Activated naive CD4-positive, alpha-beta T cell treated with anti-CD3 and anti-CD28 coated beads for 36 hours (primary cell): ENCODE results near the gene BLOC1S5. TPM values are rescaled to one million over a fixed set of nuclear protein-coding genes. Genes with fewer than 3 reads are reported as not detected.

Experiments used
- CTCF ChIA-PET: fragments of 350-600 bp; sonication (Branson Sonifier 250); formaldehyde crosslinking; loops from one replicate; lab custom pipeline; 2021; ENCODE audit warnings: antibody characterized with exemption; lab: Charles Lee
- DNase-seq: peaks from one replicate; pipeline ENCODE4 v3.0.0-alpha.2; 2020
- H3K27ac Mint-ChIP-seq: one replicate; pipeline ENCODE4 v1.8.0; 2021; ENCODE audit warnings: mild to moderate bottlenecking, mixed read lengths
- H3K27me3 Mint-ChIP-seq: one replicate; pipeline ENCODE4 v1.8.0; 2021; ENCODE audit warnings: low read depth, mixed read lengths
- H3K36me3 Mint-ChIP-seq: one replicate; pipeline ENCODE4 v1.8.0; 2021; ENCODE audit warnings: low read depth, mixed read lengths
- H3K4me1 Mint-ChIP-seq: one replicate; pipeline ENCODE4 v1.8.0; 2021; ENCODE audit warnings: low read depth, mixed read lengths
- H3K4me3 Mint-ChIP-seq: one replicate; pipeline ENCODE4 v1.8.0; 2021; ENCODE audit warnings: mild to moderate bottlenecking, moderate library complexity, mixed read lengths
- H3K9me3 Mint-ChIP-seq: one replicate; pipeline ENCODE4 v1.8.0; 2021; ENCODE audit warnings: mixed read lengths
- intact Hi-C: fragments of 100-400 bp; cut with micrococcal nuclease; formaldehyde crosslinking; loops from one replicate; pipeline ENCODE4 v1.15.1; 2023
- total RNA-seq, 2 experiments: library from RNA; stranded (reverse); gene quantifications; one replicate each; pipeline ENCODE4 v1.2.3, GENCODE V29; 2021

Gene BLOC1S5, protein sequence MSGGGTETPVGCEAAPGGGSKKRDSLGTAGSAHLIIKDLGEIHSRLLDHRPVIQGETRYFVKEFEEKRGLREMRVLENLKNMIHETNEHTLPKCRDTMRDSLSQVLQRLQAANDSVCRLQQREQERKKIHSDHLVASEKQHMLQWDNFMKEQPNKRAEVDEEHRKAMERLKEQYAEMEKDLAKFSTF
- total RNA-seq: 10 to 100 TPM; 20.8 to 22.2 TPM

DNA sequence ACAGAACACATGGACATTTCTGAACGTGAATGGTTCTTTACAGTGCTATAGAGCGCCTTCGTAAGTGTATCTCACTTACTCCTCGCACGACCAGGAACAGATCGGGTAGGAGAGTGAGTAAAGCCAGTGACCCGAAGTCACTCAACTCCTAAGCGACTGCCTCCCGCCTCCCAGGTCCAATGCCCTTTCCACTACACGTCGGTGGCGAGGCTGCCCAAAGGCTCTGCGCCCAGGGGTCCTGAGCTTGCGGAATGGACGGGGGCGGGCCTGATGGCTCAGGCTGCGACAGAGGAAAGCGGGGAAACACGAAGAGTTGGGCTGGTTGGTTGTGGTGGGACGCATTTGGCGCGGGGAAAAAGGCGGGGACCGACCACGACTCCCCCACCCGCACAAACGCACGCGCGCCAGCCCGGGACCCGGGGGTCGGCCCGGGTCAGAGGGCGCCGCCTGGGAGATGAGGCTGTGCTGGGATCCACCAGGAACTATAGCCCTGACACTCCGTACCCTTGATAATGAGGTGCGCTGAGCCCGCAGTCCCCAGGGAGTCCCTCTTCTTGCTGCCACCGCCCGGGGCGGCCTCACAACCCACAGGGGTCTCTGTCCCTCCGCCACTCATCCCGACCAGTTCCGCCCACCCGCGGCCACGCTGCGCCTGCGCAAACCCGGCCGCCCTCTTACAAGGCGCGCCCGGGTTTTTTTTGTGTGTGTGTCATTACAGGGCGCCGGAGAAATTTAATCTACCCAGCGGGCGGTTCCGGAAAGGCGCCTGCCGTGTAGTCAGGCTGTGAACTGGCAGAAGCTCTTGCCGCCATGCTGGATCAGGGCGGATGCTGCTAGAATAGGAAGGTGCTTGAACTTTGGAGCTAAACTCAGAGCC is at the start of gene BLOC1S5:
Gene BLOC1S5 (minus strand): TSS at position 629 of the 877 bp plus-strand sequence. CDS start 13 bp downstream, at position 616.
- CTCF ChIA-PET: interaction anchor here (0.6 to 2.7 kb wide), 5 partner anchors 10 to 155 kb away, joined by 3 to 13 read pairs (median 4); partner anchors contain the start of gene EEF1E1
- Mint-ChIP-seq H3K9me3 (no peaks in the 10 kb centered on the region), H3K27me3 (no peaks in the 10 kb centered on the region), H3K4me1 (peaks cover 21% of the 10 kb centered on the region), H3K27ac (peak within 1 kb of the TSS; percentile 92), H3K36me3 (peaks cover 7% of the 10 kb centered on the region), H3K4me3 (peak within 1 kb of the TSS; percentile 90)
- DNase-seq: peak; percentile 98
- intact Hi-C loops: loop anchor here (1.0 to 2.0 kb wide), 9 partner anchors 19 to 751 kb away; partner anchors contain the start of genes CAGE1, EEF1E1, RIOK1 and SLC35B3

DNA sequence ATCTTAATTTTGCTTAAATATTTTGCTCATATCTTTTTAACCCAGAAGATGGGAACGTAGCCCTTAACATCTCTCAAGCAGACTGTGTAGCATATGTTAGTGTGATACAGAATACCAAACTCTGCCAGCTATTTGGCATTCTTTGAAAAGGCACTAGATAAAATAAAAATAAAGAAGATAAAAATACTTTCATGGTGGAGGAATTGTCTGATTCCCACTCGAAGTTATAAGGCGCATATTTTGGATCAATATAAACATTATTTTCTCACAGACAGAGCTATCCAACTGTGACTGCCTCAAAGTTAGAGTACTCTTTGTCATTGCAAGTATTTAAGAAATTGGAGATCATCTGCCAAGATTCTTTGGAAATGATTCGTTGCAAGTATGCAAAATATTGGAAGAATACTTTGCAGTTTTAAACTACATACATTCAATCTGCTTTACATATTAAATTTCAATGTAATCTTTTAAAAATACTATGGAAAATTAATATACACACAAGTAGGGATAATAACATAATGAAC is 49.0 kb upstream of the BLOC1S5 start:
- CTCF ChIA-PET: no interaction called here
- Mint-ChIP-seq H3K27ac (no peak overlapping the region), H3K4me1 (no peaks in the 10 kb centered on the region), H3K4me3 (no peak overlapping the region), H3K27me3 (peaks cover 17% of the 10 kb centered on the region), H3K9me3 (no peaks in the 10 kb centered on the region), H3K36me3 (no peaks in the 10 kb centered on the region)
- intact Hi-C loops: no loop called here
- DNase-seq: no peak

DNA sequence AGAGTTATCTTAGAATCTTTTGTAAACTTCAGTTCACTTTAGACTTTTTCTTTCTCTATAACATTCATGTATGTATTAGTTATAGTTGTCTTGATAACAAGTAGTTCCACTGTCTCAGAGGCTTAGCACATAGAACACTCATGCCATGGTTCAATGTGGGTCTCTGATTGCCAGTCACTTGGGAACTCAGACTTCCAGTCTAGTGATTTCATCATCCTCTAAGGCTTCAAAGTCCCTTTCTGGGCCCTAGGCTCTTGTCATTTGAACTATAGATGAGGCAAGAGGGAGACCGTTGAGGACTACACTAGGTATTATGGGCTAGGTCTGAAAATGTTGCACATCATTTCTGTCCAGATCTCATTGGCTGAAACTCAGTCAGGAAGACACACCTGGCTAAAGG is 46.5 kb upstream of the BLOC1S5 start:
- Mint-ChIP-seq H3K4me1 (no peaks in the 10 kb centered on the region), H3K4me3 (no peak overlapping the region), H3K27ac (no peak overlapping the region), H3K27me3 (peaks cover 28% of the 10 kb centered on the region), H3K9me3 (no peaks in the 10 kb centered on the region), H3K36me3 (no peaks in the 10 kb centered on the region)
- intact Hi-C loops: no loop called here
- CTCF ChIA-PET: interaction anchor here (0.6 to 1.0 kb wide), 4 partner anchors 46 to 308 kb away, joined by 3 to 4 read pairs (median 3); partner anchors contain the start of gene BLOC1S5
- no peak for DNase-seq

DNA sequence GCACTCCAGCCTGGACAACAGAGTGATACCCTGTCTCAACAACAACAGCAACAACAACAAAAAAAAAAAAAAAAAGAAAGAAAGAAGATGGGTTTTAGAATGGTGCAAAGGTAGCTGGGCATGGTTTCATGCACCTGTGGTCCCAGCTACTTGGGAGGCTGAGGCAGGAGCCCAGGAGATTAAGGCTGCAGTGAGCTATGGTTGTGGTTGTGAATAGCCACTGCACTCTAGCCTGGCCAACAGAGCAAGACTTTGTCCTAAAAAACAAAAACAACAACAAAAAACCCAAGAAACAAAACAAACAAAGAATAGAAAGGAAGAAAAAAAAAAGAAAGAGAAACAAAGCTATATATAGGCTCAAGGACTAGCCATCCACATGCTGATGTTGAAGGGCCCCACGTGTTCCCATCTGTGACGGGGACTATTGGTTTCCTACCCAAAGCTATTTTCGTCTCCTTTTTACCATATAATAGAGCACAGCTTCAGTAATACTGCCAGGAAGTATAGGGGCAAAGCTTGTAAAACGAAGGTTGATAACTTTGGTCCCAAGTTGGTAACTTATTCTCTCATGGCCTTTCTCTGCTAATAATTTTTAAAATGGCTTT is 46.0 kb upstream of the BLOC1S5 start:
- CTCF ChIA-PET: interaction anchor here (0.6 kb wide), 3 partner anchors 46 to 309 kb away, joined by 3 to 4 read pairs (median 3); partner anchors contain the start of gene BLOC1S5
- H3K4me1 Mint-ChIP-seq: no peaks in the 10 kb centered on the region

DNA sequence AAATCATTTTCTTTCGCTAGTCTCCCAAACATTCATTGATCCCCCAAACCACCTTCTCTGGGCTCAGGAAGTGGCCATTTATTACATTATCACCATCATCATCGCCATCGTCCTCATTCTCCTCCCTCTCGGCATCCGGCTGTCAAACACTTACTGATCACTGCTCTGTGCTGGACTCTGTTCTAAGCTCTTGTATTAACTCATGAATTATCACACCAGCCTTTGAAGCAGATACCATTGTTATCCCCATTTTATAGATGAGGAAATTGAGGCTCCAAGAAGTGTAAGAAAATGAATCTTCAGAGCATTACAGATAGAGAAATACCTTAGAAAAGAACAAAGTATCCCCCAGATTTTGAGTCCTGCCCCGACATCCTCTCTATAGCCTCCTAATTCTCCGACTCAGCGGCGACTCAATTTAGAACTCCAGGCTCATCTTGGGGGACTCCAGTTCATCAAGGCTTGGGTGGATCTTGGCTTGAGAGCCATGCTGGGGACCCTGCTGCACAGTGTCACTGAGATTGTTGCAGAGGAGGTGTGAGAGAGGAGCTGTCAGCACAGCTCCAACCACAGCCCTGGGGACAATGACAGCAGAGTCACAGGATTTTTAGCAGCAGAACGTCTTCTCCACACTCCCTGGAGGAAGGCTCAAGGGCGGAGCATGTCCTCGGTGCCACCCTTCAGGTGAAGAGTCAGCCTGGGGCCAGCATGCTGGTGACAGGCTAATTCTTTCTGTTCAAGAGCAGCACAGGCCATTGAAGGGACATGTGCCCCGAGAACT is 44.8 kb upstream of the BLOC1S5 start:
- CTCF ChIA-PET: no interaction called here
- H3K27ac Mint-ChIP-seq: no peak overlapping the region
- no peak overlapping the region for H3K4me3 Mint-ChIP-seq
- H3K9me3 Mint-ChIP-seq: no peaks in the 10 kb centered on the region
- DNase-seq: no peak
- H3K36me3 Mint-ChIP-seq: no peaks in the 10 kb centered on the region
- no peaks in the 10 kb centered on the region for H3K4me1 Mint-ChIP-seq
- intact Hi-C loops: no loop called here
- H3K27me3 Mint-ChIP-seq: peaks cover 22% of the 10 kb centered on the region

More for the DNA sequence above, 46.0 kb upstream of the BLOC1S5 start:
- no peaks in the 10 kb centered on the region for H3K9me3 Mint-ChIP-seq
- H3K4me3 Mint-ChIP-seq: no peak overlapping the region
- peaks cover 24% of the 10 kb centered on the region for H3K27me3 Mint-ChIP-seq
- H3K27ac Mint-ChIP-seq: no peak overlapping the region
- intact Hi-C loops: no loop called here
- DNase-seq: no peak
- H3K36me3 Mint-ChIP-seq: no peaks in the 10 kb centered on the region

DNA sequence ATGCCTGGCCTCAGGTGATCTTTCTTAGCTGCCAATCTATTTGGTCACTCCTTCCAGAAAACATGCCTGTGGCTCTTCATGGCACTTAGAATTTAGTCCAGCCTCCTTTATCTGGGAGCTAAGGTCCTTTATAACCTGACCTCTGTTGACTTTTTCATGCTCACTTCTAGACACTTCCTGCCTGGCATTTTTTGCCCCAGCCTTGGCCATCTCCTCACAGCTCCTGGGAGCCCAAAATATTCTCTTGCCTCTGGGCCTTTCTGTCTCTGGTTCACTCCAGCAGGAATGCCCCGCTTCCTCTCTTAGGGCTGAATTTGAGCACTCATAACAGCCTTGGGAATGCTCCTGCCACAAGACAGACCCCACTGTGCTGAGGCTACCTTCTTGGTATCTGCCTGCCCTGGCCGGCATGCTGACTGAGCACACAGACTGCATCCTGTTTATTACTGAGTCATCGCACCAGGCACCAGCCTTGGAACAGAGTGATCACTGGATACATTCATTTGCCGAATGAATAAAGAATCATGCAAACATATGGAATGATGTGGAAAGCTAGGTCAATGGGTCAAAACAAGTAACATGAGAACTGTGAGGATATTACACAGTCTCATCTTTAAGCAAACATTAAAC is 44.0 kb upstream of the BLOC1S5 start:
- H3K9me3 Mint-ChIP-seq: no peaks in the 10 kb centered on the region
- H3K27me3 Mint-ChIP-seq: peaks cover 22% of the 10 kb centered on the region
- H3K4me1 Mint-ChIP-seq: no peaks in the 10 kb centered on the region
- no peaks in the 10 kb centered on the region for H3K36me3 Mint-ChIP-seq
- DNase-seq: no peak
- no peak overlapping the region for H3K4me3 Mint-ChIP-seq
- intact Hi-C loops: no loop called here
- CTCF ChIA-PET: no interaction called here
- no peak overlapping the region for H3K27ac Mint-ChIP-seq

DNA sequence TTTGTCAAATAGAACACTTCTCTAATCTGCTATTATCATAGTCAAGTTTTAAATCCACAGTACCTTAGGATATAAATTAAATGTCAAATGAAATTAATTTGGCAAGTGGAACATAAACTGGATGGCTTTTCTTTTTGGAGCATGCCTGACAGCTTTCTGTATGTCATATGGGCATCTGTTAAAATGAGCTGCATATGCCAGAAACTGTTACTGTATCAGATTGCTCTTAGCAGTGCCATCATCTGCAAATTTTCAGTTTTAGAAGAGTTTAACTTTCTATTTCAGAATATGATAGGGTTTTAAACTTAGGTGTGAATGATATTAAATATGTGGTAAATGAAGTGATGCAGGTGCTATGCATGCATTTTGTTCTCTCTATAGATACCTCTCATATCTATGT is 41.6 kb upstream of the BLOC1S5 start:
- Mint-ChIP-seq H3K27ac (no peak overlapping the region), H3K27me3 (peaks cover 22% of the 10 kb centered on the region), H3K4me3 (no peak overlapping the region), H3K9me3 (no peaks in the 10 kb centered on the region), H3K4me1 (peaks cover 11% of the 10 kb centered on the region), H3K36me3 (peaks cover 6% of the 10 kb centered on the region)
- CTCF ChIA-PET: no interaction called here
- no peak for DNase-seq
- intact Hi-C loops: no loop called here

DNA sequence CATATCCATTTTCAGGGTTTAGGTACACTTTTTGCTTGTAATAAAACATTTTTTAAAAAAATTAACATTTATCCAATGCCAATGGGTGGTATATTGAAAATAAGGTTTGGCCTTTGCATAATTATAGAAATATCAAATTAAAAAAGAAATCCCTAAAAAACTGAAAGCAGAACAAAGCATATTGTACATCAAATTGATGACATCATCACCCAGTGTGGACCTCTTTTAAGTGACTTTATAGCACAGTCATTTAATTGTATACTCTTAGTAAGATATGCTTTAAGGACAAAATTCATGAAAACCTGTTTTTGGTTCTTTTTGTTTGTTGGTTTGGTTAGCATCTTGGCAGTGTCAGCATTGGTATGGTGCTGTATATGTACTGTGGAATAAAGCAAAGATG is 39.5 kb upstream of the BLOC1S5 start:
- peaks cover 22% of the 10 kb centered on the region for H3K27me3 Mint-ChIP-seq
- H3K36me3 Mint-ChIP-seq: peaks cover 15% of the 10 kb centered on the region
- no peaks in the 10 kb centered on the region for H3K9me3 Mint-ChIP-seq
- DNase-seq: no peak
- intact Hi-C loops: loop anchor here (5.0 kb wide), 1 partner anchor 86 kb away; no protein-coding TSS in a partner anchor
- H3K4me3 Mint-ChIP-seq: no peak overlapping the region
- no peak overlapping the region for H3K27ac Mint-ChIP-seq
- CTCF ChIA-PET: no interaction called here
- peaks cover 29% of the 10 kb centered on the region for H3K4me1 Mint-ChIP-seq

DNA sequence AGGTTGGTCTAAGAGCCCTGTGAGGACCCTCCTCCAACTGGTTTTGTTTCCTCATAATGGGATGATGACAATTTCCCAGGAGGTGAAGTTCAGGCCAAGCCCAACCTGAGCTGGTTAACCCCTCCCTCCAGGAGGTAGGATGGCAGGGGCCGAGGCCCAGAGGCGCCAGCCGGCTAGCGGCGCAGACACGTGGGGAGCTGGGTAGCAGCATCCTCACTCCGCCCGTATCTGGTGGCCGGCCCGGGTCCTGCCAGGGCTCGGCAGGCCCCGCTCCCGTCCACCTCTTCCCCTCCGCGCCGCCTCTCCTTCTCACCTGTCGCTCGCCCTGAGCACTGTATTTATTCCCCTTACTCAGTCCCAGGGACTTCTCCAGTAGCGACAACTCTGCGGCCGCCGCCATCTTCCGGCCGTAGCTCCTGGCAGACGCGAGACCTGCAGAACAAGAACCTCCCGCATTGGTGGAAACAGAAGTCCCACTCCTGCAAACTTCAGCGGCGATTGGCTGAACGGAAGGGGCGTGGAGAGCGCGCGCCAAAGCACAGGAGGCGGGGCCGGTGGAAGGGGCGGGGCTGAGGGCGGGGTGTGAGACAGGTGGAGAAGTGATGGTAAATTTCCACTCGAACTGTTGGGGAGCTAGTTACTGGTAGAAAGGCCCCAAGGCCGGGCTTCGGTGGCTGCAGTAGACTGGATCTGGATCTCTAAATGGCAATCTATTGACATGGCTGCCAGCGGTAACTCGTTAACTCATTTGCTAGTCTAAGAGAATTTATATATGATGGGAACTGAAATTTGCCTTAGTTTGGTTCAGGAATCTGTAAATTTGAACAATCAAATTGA is 38.2 kb upstream of the BLOC1S5 start, which contains the start of gene EEF1E1:
Gene EEF1E1 (minus strand): TSS at position 427 of the 837 bp plus-strand sequence. CDS start 27 bp downstream, at position 400.
- peaks cover 16% of the 10 kb centered on the region for H3K27me3 Mint-ChIP-seq
- H3K4me1 Mint-ChIP-seq: peaks cover 35% of the 10 kb centered on the region
- CTCF ChIA-PET: interaction anchor here (1.0 to 1.2 kb wide), 2 partner anchors 38 to 117 kb away, joined by 5 to 13 read pairs; partner anchors contain the start of gene BLOC1S5
- H3K4me3 Mint-ChIP-seq: peak within 1 kb of the TSS; percentile 96
- H3K36me3 Mint-ChIP-seq: peaks cover 19% of the 10 kb centered on the region
- intact Hi-C loops: loop anchor here (1.0 to 5.0 kb wide), 7 partner anchors 38 to 789 kb away; partner anchors contain the start of genes BLOC1S5, CAGE1, RIOK1 and SLC35B3
- H3K27ac Mint-ChIP-seq: peak within 1 kb of the TSS; percentile 92
- H3K9me3 Mint-ChIP-seq: no peaks in the 10 kb centered on the region
- peak; percentile 99 for DNase-seq

DNA sequence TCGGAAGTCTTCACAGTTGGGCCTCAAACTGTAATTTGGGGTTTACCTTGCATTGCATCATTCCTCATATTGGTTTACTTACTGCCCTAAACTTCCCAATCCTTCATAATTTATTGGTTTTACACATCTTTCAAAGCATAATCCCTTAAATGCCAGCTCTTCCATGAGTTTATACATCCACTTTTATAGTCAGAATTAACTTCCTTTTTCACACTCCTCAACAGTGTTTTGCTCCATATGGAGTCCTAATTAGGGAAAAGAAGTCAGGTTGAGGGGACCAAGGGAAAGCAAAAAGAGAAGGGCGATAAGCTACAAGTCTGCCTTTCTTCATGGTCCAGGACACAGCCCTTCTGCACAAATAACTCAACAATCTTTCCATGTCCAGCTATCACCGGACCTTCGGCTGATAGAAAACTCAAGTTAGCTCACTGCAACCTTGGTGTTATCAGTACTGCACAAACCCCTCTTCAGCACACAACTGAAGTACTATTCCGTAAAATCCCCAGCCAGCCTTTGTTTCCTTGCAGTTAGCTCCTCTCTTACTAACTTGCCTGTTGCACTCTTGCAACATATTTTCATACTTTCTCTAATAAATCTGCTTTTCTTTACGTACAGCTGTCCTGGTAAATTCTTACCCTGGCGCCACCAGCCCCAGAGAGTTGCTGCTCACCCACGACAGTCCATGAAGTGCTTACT is 36.1 kb upstream of the BLOC1S5 start:
- intact Hi-C loops: loop anchor here (2.0 to 5.0 kb wide), 2 partner anchors 18 to 83 kb away; no protein-coding TSS in a partner anchor
- no peak for DNase-seq
- Mint-ChIP-seq H3K36me3 (peaks cover 30% of the 10 kb centered on the region), H3K27me3 (peaks cover 3% of the 10 kb centered on the region), H3K4me3 (peak overlapping the region; percentile 19), H3K27ac (peak overlapping the region; percentile 22), H3K9me3 (no peaks in the 10 kb centered on the region), H3K4me1 (peaks cover 38% of the 10 kb centered on the region)
- CTCF ChIA-PET: no interaction called here
